Measurements from ENCODE around the gene RHEB.

Gene RHEB

DNA sequence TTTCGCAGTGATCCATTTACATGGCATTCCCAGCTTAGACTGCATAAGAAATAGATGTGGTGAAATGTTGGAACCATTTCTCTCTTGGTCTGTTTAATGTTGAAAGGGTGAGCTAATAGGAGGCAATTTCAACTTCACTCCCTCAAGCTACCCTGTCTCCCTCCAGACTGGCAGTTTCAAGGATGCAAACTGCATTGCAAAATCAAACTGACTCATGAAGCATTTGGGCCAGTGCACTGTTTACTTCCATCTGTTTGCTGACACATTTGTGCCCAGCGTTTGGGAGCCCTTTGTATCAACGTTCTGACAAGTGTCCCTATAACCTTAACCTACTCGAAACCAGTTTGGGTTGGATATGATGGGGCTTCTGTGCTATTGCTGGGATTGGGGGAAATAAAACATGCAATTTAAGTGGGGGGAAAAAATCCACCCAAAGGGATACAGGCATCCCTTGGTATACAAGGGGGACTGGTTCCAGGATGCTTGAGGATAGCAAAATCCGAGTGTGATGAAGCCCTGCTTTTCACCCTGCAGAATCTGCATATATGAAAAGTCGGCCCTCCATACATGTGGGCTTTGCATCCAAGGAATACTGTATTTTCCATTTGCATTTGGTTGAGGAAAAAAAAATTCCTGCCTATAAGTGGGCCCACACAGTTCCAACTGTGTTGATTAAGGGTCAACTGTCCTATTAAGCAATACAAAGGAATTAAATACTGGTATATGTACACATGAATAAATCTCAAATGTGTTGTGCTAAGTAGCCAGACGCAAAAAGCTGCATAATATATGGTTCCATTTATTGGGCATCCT is 15.6 kb downstream of the RHEB start:
- no peak for DNase-seq (ENCODE audit: low read depth in 2 of 2)

DNA sequence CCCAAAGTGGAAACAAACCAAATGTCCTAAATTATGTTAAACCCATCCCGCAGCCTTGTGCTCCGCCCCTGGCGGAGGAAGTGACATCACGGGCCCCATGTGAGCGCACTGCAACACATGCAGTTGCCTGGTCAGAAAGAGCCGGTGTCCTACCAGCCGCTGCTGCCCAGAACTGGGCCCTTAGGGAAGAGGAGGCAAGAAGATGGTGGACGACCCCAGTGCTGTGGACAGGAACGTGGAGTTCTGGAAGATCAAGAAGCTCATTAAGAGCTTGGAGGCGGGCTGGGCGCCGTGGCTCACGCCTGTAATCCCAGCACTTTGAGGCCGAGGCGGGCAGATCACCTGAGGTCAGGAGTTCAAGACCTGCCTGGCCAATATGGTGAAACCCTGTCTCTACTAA is 18.0 kb downstream of the RHEB start:
- no peak for DNase-seq (ENCODE audit: low read depth in 2 of 2)

DNA sequence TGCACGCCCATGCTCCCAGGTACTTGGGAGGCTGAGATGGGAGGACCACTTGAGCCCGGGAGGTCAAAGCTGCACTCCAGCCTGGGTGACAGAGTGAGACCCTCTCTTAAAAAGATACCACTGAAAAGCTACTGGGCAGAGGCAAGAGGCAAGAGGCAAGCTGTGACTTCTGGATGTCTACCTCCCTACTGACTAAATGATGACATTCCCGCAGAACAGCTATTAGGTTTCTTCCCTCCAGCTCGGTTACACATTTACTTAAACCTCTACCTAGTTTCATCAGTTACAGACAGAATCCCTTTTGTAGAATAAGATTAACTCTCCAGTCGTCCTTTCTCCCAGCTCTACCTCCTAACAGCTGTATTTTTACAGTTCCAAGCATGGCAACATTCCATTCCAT is 21.2 kb downstream of the RHEB start:
- no peak for DNase-seq (ENCODE audit: low read depth in 2 of 2)

DNA sequence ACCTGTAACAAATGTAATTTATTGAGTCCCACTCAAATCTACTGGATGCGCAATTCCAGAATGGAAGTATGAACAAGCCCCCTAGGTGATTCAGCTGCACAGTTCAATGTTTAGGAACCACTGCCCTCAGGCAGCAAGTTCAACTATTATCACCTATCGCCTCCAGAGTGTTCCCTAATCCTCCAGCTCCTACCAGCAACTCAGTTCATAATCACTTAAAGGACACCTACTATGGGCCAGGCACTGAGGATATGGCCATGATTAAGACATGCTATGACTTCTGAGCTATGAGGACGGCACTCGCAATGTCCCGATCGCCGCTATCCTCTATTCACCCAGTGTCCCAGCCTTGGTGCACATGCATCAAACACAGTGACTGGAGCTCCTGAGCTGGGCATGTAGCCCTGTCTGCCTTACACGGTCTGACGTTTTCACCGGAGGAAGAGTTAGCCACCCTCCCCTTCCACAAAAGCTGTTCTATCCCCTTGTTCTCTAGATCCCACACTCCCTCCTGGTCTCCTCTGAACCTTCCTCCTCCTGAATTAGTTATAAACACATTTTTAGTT is 22.3 kb downstream of the RHEB start:
- DNase-seq (ENCODE audit: low read depth in 2 of 2): no peak

DNA sequence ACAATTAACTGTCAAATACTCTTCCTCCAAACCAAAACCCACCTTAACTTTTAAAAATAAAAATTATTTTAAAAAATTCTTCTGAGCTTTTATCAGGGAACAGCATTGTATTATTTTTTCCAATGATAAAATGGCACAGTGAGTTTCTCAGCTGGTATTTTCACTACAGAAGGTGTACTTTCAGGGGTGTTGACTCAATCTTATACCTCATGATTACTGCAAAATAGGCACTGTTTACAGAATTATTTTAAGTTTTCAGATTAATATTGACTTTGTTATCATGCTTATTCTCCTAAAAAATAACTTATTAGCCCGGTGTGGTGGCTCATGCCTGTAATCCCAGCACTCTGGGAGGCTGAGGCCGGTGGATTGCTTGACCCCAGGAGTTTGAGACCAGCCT is 24.3 kb downstream of the RHEB start:
- DNase-seq (ENCODE audit: low read depth in 2 of 2): no peak

DNA sequence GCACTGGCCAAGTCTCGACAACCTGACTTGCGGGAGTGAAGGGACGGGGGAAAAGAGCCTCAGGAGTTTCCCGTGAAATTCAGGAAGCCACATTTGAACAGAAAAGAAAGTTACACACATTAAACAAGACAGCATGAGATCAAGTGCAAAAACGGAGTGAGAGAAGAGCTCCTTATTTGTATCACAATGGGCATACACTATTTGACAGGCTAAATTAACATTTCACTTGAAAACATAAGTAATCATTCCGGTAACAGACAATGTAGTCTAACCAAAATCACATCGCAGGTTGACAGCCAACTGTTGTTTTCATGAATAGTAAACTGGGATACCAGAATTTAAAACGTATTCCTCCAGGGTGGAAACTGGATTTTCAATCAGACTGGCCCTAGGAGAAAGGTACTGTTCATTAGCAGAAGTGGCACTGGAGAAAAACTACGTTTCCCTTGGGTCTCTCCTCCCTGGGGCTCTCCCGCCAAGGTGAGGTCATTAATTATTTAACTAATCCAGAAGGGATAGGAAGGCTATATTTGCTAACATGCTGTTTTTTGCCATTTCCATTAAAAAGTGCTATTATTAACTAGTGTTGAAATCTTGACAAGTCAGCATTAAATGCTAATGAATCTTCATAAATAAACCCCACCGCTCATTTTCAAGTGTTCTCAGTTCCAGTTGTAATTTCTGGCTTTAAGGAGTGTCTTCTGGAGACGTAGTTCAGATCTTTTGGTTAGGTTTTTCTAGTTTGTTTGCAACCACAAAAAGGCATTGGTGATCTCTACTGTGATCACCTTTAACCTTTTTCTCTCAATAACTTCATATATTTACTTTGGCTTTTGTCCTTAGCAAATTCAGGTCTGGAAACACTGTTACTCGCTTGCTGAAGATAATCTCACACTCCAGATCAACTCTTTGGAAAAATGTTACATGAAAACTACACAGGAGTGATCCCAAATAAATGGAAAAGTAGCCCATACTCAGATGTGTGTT is 25.1 kb downstream of the RHEB start:
- DNase-seq (ENCODE audit: low read depth in 2 of 2): no peak

DNA sequence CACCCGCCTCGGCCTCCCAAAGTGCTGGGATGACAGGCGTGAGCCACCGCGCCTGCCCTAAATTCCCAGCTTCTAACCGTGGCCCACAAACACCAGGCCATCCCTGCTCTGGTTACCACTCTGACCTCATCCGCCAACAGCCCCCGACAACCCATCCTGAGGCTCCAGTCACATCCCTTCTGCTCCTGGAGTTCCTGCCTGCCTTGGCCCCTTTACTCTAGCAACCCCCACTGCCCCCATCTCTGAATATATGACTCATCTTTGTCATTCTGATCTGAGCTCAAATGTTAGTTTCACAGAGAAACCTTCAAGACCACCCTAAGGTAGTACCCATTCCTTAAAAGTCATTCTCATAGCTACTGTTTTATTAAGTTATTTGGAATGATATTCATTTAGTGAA is 26.6 kb downstream of the RHEB start:
- DNase-seq (ENCODE audit: low read depth in 2 of 2): no peak

DNA sequence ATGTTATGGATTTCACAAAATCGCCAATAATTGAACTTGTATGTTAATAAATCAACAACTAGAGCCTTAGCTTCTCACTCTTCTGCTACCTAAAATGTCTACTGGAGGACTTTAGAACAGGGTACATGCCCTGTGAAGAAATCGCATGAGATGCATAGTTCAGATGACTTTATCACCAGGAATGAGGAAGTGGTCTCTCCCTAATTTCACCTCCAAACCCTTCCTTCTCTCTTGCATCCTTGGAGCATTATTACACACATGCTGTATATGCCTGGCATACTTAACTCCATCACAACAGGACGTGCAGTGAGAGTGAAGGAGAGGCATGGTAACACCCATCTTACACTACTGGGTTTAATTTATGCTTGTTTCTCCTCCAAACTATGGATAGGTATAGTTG is 27.8 kb downstream of the RHEB start:
- no peak for DNase-seq (ENCODE audit: low read depth in 2 of 2)

DNA sequence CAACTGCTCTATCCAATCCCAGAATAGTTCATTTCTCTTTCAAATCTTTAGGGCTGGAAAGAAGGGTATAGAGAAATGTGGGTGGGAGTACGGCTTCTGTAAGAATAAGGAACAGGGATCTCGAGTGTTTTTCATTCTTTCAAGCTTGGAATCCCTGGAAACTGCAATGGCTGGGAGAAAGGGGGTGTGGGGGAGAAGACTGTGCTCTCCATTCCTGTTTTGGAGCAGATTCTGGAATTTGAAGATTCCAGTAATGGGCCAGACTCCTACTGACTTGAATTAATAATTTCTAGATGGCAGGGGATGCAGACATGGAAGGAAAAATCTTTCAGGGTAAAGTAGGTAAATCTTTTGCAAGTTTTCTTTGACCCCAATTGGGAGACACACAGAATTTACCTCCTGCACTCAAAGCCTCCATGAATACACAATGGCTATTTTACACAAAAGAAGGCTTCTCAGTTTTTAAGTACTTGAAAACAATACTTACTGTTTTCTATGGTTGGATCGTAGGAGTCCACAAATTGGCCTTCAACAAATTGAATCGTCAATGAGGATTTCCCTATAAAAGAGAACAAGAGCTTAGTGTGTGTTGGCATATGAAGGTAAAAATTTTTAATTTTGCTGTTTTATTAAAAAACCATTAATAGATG is 29.1 kb downstream of the RHEB start:
- no peak for DNase-seq (ENCODE audit: low read depth in 2 of 2)

DNA sequence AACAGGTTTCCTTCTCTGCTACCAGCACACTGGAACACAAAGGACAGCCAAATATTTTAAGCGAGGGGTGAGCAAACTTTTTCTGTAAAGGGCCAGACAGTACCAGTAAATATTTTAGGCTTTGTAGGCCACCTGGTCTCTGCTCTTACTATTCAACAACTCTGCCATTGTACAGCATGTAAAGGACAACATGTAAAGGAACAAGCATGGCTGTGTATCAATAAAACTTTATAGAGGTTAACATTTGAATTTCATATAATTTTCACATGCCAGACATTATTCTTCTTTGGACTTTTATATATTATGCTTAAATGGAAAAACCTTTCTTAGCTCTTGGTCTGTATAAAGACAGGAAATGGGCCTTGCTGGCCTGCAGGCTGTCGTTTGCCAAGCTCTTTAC is 30.2 kb downstream of the RHEB start:
- no peak for DNase-seq (ENCODE audit: low read depth in 2 of 2)

DNA sequence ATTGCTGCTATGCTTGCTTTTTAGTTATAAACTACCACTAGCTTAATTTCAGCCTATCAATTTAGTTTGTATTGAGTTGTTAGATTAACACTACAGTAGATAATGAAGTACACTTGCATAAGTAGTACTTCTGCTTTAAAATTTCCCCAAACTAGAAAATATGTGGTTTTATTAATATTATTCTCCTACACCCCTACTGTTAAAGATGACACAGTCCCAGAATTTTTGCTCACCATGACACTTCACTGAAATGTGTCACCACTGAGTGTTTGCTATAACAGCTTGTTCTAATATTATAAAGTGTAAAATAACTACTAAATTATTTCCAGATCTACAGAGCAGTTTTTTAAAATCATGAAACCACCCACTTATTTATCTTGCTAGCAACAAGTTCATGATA is 31.6 kb downstream of the RHEB start:
- no peak for DNase-seq (ENCODE audit: low read depth in 2 of 2)

DNA sequence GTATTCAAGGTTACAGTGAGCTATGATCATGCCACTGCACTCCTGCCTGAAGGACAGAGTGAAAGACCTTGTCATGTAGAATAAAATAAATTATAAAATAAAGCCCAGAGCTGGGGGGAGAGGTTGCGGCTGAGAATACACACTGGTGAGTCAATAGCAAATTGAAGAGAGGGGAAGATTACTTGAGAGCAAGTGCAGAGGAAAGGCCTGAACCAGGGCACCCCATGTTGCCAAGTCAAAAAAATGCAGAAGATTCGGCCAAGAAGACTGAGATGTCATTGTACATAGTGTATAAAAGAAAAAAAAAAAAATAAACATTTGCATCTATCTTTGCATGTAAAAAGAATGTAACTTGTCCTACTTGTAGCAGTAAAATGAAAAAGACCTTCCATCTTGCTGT is 32.5 kb downstream of the RHEB start:
- DNase-seq (ENCODE audit: low read depth in 2 of 2): no peak

DNA sequence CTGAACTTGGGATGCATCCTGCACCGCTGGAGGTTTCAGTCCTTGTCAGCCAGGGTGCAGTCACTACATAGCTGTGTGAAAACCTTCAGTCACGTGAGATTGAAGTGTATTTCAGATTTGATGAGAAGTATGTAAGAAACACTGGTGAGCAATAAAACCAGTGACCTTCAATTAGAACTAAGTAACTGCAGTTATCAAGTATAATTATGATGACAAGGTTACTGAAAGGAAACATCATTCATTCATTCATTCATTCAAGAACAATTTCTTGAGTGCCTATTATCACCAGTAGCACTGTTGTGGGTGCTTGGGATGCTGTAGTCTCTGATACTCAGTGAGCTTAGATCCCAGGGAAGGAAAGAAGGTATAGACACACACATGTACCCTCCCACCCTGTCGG is 33.6 kb downstream of the RHEB start:
- no peak for DNase-seq (ENCODE audit: low read depth in 2 of 2)

DNA sequence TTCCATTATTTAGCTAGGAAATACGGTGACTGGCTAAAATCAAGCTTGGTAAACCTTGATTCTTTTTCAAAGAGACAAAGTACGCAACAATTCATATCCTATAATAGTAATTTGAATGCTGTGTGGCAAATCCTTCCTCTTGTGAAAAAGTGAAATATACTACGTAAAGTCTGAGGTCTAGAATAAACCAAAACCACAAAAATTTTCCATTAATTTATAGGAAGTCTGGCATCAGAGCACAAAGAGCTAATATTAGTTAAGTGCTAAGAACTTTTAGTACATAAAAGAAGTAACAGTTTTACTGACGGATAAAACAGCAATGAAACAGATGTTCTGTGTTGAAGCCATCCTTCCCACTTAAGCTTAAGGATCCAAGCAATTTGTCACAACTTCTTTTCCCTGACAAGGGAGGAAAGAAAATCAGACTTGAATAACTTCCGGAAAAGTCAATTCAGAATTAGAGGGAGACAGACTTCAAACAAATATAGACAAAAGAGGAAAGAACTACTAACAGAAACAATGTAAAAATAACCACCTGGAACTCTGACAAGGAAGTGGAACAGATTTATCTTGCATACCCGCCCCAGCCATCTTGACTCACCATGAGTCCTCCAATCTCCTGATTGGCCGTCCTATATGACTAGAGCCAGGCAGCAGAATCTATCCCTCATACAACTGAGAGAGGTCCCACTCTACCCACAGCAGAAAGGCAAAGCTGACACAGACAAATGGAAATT is 34.6 kb downstream of the RHEB start:
- DNase-seq (ENCODE audit: low read depth in 2 of 2): peak in 1 of 2 donors; percentile 24

DNA sequence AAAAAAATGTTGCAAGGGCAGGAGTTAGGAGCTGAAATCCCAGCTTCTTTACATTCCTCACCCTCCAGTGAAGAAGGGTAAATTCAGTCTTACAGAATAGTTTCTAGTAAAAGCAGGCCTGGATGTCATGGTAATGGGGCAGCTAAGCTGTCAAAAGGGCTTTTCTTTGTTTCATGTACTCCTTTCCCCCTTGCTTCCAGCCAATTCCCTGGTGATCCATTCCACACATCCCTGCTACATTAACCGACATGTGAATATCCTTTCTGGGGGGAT is 36.0 kb downstream of the RHEB start:
- no peak for DNase-seq (ENCODE audit: low read depth in 2 of 2)

DNA sequence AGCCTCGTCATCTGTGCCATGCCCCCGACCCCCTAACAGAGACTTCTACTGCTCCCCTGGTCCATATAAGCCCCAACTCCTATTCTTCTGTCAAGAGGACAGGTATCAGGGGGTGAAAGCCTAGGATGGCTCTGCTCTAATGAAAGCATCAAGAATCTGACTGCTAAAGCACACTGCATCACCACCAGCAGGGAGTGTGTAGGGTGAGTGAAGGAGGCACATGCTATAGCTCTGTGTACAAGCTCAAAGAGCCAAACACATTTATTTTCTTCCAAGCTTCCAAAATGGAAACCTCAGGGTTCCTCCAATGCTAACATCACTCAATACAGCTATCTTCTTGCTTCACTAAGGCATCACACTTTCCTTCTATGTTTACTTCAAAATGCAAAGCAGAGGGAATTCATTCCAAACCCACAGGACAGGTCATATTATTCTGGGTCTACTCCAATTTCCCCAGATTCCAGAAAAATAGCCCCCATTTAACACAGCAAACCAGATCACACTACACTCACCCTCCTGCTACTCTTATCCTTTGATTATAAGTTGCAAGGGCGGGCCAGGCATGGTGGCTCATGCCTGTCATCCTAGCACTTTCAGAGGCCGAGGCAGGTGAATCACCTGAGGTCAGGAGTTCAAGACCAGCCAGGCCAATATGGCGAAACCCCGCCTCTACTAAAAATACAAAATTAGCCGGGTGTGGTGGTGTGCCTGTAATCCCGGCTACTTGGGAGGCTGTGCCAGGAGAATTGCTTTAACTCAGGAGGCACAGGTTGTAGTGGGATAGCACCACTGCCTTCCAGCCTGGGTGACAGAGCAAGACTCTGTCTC is 36.6 kb downstream of the RHEB start:
- DNase-seq (ENCODE audit: low read depth in 2 of 2): no peak

DNA sequence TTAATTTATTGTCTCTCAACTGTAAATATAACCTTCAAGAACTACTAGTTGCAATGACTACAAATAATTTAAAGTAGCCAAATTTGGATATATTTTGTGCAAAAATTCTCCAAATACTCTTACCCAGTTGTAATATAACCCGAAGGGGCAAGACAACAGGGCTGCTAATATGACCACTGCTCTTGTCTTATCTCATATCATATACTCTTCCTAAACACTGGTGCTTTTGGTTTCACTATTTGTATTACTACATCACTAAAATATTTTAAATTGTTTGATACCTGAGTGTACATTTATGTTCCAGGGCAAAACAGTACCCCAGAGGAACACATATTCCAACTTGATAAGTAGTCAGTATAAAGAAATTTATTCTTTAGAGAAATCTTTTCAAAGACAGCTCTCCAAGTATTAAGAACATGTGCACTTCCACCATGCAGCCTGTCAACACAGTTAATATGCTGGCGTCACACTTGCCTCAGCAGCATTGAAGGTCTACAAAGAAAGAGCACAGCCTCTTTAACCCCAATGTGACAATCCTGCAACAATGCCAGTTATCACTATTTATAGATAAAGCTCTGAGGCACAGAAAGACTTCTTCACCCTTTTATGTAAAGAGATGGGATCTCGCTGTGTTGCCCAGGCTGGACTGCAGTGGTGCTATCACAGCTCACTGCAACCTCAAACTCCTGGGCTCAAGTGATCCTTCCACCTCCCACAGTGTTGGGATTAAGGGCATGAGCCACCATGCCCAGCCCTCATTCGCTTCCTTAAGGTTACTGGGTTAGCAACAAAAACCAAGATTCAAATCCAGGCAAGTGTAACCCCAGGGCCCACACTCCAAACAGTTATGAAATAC is 37.8 kb downstream of the RHEB start:
- no peak for DNase-seq (ENCODE audit: low read depth in 2 of 2)

DNA sequence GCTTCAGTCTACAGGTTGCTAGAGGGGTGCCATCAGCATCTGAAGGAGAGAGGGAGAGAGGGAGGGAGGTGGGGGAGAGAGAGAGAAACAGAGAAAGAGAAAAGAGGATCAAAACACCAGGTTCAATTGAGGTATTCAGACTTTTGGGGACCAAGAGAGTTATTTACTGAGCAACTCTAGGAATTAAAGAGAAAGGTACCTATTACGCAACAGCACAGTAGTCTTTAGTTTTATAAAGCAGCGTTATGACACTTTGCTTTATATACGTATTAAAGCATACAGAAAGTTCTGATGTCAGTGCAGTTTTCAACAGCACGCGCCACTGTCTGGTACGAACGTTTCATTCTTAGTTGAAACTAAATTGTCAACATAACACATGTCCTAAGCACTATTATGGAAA is 41.8 kb downstream of the RHEB start:
- no peak for DNase-seq (ENCODE audit: low read depth in 2 of 2)

DNA sequence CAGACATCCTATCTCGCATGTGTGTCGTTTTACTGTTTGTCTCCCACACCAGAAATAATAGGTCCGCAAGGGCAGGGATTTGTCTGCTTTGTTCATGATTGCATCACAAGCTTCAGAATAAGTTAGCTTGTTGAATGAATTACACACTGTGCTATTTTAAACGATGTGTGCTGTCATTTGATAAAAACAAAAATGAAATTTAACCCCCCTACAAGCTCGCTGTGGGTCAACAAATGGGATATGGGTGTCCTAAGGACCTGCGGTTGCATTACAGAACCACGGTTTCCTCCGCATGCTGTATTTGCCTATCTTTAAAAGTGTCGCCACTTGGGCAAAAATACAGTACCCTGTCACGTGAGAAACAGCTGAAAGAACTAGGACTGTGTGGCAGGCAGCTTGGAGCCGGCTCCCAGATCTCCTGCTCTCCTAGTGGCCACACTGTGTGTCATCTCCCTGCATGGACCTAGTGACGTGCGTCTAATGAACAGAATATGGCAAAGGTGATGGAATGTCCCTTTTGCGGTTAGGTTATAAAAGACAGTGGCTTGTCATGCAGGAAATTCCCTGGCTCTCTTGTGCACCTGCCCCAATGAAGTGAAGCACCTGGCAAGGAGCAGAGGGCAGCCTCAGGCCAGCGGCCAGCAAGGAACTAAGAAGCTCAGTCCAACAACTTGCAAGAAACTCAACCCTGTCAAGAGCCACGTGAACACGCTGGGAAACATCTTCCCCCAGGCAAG is 46.9 kb downstream of the RHEB start:
- DNase-seq (ENCODE audit: low read depth in 2 of 2): no peak
